GM21825 (cell line): ENCODE data around the gene AGTPBP1.
"Not testable (repeated sequence)": the region's sequence is repeated elsewhere in the genome, so short reads cannot be mapped to it uniquely, and the experiment has no call there.

ENCODE experiments used
- ATAC-seq: cut with Tn5 transposase; IDR thresholded peaks from one replicate; pipeline ENCODE4 v1.9.1; 2021; ENCODE audit warnings: mild to moderate bottlenecking, moderate library complexity; ENCODE audit not compliant: unreplicated experiment

The AGTPBP1 gene, protein sequence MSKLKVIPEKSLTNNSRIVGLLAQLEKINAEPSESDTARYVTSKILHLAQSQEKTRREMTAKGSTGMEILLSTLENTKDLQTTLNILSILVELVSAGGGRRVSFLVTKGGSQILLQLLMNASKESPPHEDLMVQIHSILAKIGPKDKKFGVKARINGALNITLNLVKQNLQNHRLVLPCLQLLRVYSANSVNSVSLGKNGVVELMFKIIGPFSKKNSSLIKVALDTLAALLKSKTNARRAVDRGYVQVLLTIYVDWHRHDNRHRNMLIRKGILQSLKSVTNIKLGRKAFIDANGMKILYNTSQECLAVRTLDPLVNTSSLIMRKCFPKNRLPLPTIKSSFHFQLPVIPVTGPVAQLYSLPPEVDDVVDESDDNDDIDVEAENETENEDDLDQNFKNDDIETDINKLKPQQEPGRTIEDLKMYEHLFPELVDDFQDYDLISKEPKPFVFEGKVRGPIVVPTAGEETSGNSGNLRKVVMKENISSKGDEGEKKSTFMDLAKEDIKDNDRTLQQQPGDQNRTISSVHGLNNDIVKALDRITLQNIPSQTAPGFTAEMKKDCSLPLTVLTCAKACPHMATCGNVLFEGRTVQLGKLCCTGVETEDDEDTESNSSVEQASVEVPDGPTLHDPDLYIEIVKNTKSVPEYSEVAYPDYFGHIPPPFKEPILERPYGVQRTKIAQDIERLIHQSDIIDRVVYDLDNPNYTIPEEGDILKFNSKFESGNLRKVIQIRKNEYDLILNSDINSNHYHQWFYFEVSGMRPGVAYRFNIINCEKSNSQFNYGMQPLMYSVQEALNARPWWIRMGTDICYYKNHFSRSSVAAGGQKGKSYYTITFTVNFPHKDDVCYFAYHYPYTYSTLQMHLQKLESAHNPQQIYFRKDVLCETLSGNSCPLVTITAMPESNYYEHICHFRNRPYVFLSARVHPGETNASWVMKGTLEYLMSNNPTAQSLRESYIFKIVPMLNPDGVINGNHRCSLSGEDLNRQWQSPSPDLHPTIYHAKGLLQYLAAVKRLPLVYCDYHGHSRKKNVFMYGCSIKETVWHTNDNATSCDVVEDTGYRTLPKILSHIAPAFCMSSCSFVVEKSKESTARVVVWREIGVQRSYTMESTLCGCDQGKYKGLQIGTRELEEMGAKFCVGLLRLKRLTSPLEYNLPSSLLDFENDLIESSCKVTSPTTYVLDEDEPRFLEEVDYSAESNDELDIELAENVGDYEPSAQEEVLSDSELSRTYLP

DNA sequence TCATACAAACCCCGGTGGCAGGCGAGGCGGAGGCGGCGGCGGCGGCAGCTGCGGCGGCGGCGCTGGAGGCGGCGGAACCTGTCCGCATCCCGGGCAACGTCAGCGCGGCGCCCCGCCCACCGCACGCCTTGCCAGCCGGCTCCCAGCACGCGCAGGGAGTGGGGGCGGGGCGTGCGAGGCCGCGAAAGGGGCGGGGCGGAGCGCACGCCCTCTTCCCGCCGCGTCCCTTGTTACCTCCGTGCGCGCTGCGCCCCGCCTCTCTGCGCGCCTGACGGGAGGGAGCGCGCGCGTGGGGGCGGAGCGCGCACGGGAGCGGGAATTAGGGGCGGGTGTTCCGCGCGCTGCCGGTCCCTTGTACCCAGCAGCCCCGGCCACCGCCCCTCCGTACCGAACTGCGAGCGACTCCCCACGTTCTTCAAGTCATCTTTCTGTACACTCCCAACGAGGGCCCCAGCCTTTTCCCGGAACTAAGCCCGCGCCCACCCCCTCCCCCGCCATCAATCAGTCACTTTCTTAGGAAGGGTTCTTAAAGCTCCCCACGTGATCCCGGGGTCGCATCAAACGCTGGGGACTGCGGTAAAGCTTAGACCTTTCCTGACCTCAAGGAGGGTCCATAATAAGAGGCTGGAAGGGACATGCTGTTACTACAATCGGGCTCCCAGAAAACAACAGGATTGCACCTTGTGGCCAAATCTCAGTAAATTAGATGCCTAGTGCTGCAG, at the start of gene AGTPBP1:
Gene AGTPBP1 (minus strand): TSS at position 80 of the 722 bp plus-strand sequence. CDS start 29,421 bp downstream, outside the sequence.
- peak; percentile 84 for ATAC-seq

DNA sequence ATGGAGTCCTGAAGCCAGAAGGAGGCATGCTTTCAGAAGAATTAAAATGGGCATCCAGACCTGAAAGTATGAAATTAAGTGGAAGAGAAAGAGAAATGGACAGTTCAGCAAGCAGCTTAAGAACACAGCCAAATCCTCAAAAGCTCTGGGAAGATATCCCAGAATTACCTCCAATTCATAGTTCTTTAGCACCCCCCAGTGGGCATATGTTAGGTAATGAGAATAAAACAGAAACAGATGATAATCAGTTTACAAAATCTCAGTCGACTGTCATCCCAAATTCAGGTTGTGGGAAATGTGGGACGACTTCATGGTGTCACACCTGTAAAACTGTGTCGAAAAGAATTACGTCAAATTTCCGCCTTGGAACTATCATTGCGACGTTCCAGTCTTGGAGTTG, 44.4 kb upstream of the AGTPBP1 start:
- ATAC-seq = not testable (repeated sequence)

DNA sequence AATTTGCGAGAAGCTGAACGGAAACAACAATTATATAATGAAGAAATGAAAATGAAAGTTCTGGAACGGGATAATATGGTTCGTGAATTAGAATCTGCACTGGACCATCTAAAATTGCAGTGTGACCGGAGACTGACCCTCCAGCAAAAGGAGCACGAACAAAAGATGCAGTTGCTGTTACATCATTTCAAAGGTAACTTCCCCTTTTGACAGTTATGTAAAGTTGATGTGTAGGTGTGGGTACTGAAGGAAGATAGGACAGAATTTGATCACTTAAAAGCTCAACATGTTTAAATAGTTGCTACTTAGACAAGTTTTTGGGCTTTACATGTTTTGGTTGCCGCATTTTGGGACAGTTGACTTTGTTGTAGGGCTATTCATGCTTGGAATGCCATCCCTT, 32.1 kb upstream of the AGTPBP1 start:
- not testable (repeated sequence) for ATAC-seq

DNA sequence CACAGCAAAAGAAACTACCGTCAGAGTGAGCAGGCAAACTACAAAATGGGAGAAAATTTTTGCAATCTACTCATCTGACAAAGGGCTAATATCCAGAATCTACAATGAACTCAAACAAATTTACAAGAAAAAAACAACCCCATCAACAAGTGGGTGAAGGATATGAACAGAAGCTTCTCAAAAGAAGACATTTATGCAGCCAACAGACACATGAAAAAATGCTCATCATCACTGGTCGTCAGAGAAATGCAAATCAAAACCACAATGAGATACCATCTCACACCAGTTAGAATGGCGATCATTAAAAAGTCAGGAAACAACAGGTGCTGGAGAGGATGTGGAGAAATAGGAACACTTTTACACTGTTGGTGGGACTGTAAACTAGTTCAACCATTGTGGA, 20.0 kb upstream of the AGTPBP1 start:
- ATAC-seq = not testable (repeated sequence)

DNA sequence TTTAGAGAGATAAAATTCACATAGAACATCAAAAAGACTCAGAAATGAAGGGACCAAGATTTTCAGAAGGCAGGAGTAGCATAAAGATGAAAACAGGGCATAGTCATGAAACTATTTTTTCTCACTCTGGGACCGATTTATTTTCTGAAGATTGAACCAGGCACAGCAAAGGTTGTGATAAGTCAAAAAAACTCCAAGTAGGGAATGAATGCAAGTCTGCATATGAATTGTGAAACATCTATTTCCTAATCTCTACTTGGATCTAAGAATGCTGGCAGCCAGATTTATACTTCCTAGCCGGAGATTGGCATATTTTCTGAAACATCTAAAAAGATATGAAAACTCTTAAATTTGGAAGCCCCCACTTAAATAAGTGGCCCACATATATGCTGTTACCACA, 16.0 kb upstream of the AGTPBP1 start:
- ATAC-seq = not testable (repeated sequence)

DNA sequence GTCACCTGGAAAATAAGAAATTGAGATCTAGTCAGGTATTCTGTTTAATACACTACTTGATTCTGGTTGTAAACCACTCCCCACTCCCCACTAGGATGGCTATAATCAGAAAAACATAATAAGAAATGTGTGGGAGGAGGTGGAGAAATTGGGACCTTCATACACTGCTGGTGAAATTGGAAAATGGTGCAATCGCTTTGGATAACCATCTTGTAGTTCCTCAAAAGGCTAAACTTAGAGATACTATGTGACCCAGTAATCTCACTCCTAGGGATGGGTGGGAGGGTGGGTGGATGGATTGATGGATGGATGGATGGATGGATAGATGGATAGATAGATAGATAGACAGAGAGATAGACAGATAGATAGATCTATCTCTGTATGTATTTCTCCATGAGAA, 14.5 kb upstream of the AGTPBP1 start:
- ATAC-seq = not testable (repeated sequence)

DNA sequence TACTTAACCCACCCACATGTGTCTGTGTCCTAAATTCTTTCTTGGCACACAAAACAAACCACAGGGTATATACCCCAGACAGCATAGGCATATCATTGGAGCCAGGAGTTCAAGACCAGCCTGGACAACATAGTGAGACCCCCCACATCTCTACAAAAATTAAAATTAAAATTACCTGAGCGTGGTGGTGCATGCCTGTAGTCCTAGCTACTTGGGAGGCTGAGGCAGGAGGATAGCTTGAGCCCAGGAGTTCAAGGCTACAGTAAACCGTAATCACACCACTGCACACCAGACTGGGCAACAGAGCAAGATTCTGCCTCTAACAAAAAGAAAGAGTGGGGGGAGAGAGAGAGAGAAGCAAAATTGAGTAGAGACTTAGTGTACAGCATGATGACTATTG, 4.6 kb upstream of the AGTPBP1 start:
- ATAC-seq = no peak

DNA sequence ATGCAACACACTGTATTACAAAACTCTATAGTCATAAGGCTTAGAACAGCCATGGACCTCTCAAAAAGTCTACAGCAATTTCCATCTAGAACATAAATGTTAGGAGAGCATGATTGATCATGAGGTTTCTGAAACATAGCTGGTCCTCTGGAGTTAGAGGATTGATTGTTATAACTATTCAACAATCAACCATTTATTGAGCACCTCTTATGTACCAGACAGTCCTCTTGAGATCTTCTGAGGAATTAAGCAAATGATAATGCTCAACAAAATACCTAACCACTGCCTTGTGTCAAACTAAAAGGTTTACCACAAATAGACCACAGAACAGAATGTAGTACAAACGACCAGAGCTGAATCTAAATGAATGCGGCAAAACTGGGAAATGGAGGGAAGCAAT, 3.4 kb upstream of the AGTPBP1 start:
- no peak for ATAC-seq

DNA sequence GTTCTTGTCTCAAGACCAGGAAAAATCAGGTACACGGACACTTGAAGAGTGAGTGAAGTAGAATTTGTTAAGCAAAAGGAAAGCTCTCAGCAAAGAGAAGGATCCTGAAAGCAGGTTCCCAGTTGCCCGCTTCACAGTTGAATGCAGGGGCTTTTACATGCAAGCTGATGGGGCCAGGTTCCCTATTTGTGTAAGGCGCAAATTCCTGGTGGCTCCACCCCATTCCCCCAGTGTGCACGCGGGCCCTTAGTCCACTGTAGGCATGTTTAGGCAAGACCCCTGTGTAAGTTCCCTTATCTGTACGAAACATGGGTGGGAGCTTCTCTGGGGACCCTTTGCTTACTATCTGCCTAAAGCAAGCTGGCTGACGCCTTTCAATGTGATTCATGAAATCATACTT, 2.7 kb upstream of the AGTPBP1 start:
- ATAC-seq = no peak

DNA sequence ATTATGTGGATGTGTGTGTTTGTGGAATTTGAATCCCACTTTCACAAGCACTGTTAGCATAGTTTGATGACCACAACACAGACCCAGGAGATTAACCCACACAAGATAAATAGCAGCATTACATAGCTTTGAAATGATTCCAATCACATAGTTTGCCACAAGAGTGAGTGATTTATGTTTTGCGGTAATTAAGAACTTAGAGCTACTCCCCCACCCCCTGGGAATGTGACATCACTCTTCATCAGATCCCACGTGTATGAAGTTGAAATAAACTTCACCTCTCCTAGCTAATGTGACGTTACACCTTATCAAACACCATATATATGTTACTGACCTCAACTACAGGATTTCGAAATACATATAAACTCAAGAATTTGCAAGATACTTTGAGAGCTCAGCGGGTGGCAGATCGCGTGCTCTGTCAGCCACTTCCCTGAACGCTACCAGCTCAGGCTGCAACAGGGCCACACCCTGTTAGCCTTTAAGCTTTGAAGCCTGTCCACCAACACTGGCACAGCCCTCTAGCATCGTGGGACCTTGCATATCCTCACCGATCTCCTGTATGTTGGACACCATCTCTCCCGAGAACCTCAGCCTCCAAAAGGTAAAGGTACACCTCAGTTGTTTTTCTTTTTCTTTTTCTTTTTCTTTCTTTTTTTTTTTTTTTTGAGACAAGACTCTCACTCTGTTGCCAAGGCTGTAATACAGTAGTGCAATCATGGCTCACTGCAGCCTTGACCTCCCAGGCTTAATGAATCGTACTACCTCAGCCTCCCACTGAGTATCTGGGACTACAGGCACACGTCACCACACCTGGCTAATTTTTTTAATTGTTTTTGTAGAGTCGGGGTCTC, 1.7 kb upstream of the AGTPBP1 start:
- ATAC-seq = no peak

DNA sequence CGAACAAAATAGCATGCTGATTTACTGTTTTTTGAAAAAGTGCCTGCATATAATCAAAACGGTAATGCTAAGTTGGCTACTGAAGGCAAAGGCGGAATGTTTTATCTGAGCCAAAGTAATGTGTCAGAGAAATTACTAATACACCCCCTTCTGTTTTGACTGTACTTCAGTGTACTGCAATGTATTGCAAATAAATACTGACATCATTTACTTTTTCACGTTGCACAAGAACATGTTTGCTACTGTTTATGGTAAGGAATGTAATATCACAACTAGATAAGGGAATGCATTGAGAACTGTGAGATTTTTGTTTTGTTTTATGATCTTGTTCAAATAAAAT, 813 bp upstream of the AGTPBP1 start:
- no peak for ATAC-seq

DNA sequence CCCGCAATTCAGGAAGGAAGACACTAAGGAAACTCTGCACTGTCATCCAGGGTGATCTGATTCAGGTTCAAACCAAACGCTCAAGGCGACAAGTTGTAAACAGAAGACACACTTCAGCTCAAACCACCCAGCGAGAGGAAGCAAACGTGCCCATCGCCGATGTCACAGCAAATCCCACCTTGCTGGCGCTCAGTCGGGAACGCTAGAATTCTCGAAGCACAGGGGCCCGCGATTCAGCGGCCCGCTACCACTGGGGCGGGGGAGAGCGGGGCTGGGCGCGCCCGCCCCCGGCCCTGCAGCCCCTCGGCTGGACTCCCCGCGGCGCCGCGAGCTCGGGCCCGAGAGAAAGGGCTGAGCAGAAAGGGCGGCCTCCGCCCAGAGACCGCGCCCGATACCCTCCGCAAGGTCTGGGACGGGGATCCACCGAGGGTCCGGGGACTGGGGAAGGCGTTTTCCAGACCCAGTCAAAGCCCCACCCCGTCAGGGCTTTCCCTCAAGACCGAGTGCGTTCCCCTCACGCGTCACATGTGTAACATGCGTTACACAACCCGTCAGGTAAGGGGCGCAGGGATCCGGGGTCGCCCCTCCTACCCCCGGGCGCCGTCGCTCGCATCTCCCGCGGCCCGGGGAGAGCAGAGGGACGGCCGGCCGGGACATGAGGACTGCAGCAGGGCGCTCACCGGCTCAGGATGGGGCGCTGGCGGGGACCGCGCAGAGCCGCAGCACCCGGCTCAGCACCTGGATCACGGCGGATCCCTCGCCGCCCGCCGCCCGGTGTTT, 469 bp downstream of the AGTPBP1 start:
- ATAC-seq = peak; percentile 46

DNA sequence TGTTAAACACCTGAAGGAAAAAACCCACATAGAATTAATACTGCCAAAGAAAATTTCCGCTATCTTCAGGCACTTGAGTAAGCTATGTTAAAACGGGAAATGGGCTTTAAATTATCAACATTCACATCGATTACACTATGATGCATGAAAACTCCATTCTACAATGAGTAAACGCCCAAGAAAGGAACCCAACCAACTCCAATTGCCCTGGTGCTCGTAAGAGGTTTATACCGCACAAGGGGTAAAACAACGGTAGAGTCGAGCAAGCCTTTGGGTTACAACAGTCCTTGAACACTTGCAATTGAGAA, 1.0 kb downstream of the AGTPBP1 start:
- ATAC-seq = no peak

DNA sequence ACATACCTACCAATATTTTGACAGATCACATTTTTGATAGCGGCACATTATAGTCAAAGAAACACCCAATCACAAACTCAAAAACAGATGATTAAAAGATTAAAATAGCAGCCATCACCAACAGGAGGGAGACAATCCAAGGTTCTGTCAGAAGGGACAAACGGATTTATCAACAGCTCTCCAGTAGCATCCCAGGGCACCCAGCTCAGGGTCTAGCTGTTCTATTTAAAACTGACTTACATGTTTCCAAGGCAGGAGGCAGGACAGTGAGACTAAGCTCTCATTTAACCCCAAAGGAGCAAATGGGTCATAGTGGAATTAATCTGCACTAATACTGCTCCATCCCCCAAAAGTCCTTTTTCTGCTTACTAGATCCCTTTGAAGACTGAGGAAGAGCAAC, 3.2 kb downstream of the AGTPBP1 start:
- no peak for ATAC-seq

DNA sequence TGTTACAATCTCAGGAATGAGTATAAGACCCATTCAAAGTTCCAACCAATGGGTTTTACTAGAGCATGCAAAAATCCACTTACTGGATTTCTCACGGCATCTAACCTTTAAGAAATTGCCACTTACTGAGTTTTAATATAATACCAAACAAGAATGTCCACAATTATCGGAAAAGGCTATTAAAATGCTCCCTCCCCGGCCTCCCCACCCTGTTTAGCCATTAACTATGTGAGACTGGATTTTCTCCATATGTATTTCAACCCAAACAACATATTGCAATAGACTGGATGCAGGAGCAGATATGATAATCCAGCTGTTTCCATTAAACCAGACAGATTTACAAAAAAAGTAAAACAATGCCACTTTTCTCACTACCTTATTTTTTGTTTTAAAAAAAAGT, 4.1 kb downstream of the AGTPBP1 start:
- ATAC-seq = no peak

DNA sequence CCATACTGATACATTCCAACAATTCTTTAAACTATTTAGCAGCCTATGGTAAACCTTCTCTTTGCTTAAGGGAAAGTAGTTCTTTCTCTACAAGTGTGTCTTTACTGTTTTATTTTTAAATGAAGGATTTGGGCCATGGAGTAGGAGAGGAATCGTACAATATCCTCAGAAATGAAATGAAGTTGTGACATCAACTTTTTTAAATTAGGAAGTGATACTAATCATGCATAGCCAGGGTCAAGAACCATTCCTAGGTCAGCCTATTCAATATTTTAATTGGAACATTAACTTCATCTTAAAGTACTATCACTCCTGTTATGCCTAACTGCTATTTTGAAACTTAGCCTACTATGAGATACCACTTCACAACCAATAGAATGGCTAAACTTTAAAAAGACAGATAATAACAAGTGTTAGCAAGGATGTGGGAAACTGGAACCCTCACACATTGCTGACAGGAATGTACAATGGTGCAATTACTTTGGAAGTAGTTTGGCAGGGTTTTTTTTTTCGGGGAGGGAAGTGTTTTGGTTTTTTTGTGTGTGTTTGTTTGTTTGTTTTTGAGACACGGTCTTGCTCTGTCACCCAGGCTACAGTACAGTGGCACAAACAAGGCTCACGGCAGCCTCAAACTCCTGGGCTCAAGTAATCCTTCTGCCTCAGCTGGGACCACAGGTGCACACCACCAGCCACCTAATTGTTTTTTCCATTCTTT, 10.7 kb downstream of the AGTPBP1 start:
- ATAC-seq = no peak

DNA sequence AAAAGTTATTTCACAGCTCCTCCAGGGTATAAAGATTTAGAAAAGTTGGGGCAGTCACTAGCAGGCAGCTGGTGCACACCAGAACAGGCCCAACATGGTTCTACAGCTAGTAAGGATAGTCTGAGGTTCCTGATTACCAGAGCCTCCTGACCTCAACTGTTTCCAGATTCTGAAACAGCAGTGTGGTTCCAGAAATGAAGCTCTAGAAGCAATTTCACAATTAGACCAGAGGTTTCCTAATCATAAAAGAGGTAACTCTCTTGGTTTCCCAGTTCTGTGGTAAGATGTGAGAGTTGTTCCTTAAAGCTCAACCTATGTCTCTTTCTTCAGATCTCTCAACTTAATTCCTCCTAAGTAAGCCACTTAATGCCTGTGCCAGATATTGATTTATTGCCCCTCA, 11.9 kb downstream of the AGTPBP1 start:
- no peak for ATAC-seq

DNA sequence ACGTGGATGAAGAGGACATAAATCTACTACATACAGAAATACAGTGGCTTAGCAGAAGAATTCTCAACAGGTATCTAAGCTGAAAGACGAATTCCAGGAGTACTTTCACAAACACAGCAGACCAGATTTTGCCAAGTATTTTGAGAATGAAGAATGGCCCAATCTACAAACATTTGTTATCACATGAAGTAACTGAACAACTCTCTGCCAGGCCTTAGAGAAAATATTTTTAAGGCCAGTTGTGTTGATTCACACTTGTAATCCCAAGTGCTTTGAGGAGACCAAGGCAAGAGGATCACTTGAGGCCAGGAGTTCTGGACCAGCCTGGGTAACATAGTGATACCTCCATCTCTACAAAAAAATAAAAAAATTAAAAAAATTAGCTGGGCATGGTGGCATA, 14.3 kb downstream of the AGTPBP1 start:
- no peak for ATAC-seq

DNA sequence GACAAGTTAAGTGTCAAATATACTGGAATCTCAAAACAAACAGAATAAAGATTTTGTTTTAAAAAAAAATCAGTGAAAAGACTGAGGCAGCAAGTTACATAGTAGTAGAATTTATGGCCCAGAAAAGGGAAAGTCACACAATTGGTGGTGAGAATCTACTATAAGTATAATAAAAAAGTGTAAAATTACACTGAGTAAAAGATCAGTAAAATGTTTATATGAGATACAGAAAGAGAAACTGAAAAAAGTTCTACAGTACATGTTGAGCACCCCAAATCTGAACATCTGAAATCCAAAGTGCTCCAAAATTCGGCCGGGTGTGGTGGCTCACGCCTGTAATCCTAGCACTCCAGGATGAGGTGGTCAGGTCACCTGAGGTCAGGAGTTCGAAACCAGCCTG, 15.0 kb downstream of the AGTPBP1 start:
- ATAC-seq = no peak
